BLaER1 (cell line): ENCODE data around the gene AIF1.
A peak's percentile ranks its signal among the peaks of the same experiment; 100 is the strongest.

Source experiments
- H3K27ac ChIP-seq: shearing (Covaris generic); formaldehyde crosslinking; 2 replicates; pipeline ENCODE4 v1.8.1; 2022
- H3K27me3 ChIP-seq: shearing (Covaris generic); formaldehyde crosslinking; 2 replicates; pipeline ENCODE4 v1.8.1; 2022
- H3K36me3 ChIP-seq: shearing (Covaris generic); formaldehyde crosslinking; 2 replicates; pipeline ENCODE4 v1.8.1; 2022
- H3K4me1 ChIP-seq: shearing (Covaris generic); formaldehyde crosslinking; 2 replicates; pipeline ENCODE4 v1.8.1; 2022
- H3K4me2 ChIP-seq: shearing (Covaris generic); formaldehyde crosslinking; 2 replicates; pipeline ENCODE4 v1.8.1; 2022
- H3K4me3 ChIP-seq: shearing (Covaris generic); formaldehyde crosslinking; 2 replicates; pipeline ENCODE4 v1.8.1; 2022
- H3K9ac ChIP-seq: shearing (Covaris generic); formaldehyde crosslinking; 2 replicates; pipeline ENCODE4 v1.8.1; 2022
- H3K9me3 ChIP-seq: shearing (Covaris generic); formaldehyde crosslinking; 2 replicates; pipeline ENCODE4 v1.8.1; 2022
- H4K20me1 ChIP-seq: shearing (Covaris generic); formaldehyde crosslinking; 2 replicates; pipeline ENCODE4 v1.8.1; 2022
- Cebpa-rat ChIP-seq: shearing (Covaris generic); IDR thresholded peaks from 2 replicates; pipeline ENCODE4 v1.8.1; 2022

The AIF1 gene

GRCh38 chr6:31592396-31592771 lies 22.6 kb upstream of the AIF1 start:
- no peaks in the 10 kb centered on the region for H3K27me3 ChIP-seq
- no peak overlapping the region for H3K4me3 ChIP-seq
- peak overlapping the region; percentile 59 for H3K4me2 ChIP-seq
- H3K9ac ChIP-seq: no peak overlapping the region
- H3K27ac ChIP-seq: peak overlapping the region; percentile 59; the same call in 1 of the 2 replicates
- H3K4me1 ChIP-seq: peaks cover 47% of the 10 kb centered on the region
- TF ChIP-seq Cebpa-rat: no peak
- peaks cover 13% of the 10 kb centered on the region for H3K9me3 ChIP-seq
- H3K36me3 ChIP-seq: no peaks in the 10 kb centered on the region
- no peaks in the 10 kb centered on the region for H4K20me1 ChIP-seq

DNA sequence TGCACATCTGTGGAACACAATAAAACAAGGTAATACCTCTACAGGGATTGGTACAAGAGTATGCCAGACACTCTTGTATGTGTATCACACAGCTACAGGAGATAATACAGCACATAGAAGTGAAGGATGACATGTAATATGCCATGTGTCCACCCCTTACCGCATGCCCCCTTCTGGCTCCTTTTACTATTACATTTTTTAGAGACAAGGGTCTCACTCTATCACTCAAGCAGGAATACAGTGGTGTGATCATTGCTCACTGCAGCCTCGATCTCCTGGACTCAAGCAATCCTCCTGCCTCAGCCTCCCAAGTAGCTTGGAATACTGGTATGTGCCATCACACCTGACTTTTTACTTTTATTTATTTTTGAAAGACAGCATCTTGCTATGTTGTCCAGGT lies 18.0 kb upstream of the AIF1 start:
- H3K4me2 ChIP-seq: no peak overlapping the region
- no peak overlapping the region for H3K9ac ChIP-seq
- peaks cover 13% of the 10 kb centered on the region for H3K9me3 ChIP-seq
- H3K4me1 ChIP-seq: peaks cover 51% of the 10 kb centered on the region
- H3K36me3 ChIP-seq: no peaks in the 10 kb centered on the region
- no peak overlapping the region for H3K27ac ChIP-seq
- no peak overlapping the region for H3K4me3 ChIP-seq
- H4K20me1 ChIP-seq: no peaks in the 10 kb centered on the region
- H3K27me3 ChIP-seq: no peaks in the 10 kb centered on the region
- TF ChIP-seq Cebpa-rat: no peak

- Histone ChIP-seq H3K4me3 (no peak overlapping the region), H4K20me1 (no peaks in the 10 kb centered on the region), H3K4me1 (peaks cover 9% of the 10 kb centered on the region; the same call in 1 of the 2 replicates), H3K9ac (no peak overlapping the region), H3K27me3 (no peaks in the 10 kb centered on the region), H3K27ac (no peak overlapping the region), H3K4me2 (no peak overlapping the region), H3K9me3 (no peaks in the 10 kb centered on the region), H3K36me3 (no peaks in the 10 kb centered on the region)
- TF ChIP-seq Cebpa-rat: no peak
Observed at GRCh38 chr6:31607317-31607716, 7.7 kb upstream of the AIF1 start.

- Histone ChIP-seq H3K27ac (no peak overlapping the region), H4K20me1 (no peaks in the 10 kb centered on the region), H3K4me1 (peaks cover 16% of the 10 kb centered on the region), H3K9me3 (no peaks in the 10 kb centered on the region), H3K4me3 (no peak overlapping the region), H3K36me3 (no peaks in the 10 kb centered on the region), H3K27me3 (no peaks in the 10 kb centered on the region), H3K9ac (no peak overlapping the region), H3K4me2 (no peak overlapping the region)
- no peak for TF ChIP-seq Cebpa-rat
Observed at GRCh38 chr6:31609519-31610406, 5.3 kb upstream of the AIF1 start.

- H3K27me3 ChIP-seq: no peaks in the 10 kb centered on the region
- H3K36me3 ChIP-seq: no peaks in the 10 kb centered on the region
- H3K9ac ChIP-seq: no peak overlapping the region
- no peaks in the 10 kb centered on the region for H3K9me3 ChIP-seq
- no peak overlapping the region for H3K4me3 ChIP-seq
- no peak overlapping the region for H3K27ac ChIP-seq
- H4K20me1 ChIP-seq: no peaks in the 10 kb centered on the region
- no peak for TF ChIP-seq Cebpa-rat
- H3K4me2 ChIP-seq: no peak overlapping the region
- H3K4me1 ChIP-seq: peaks cover 28% of the 10 kb centered on the region
Observed at GRCh38 chr6:31610968-31611367, 4.1 kb upstream of the AIF1 start.

GRCh38 chr6:31614075-31614619 lies 887 bp upstream of the AIF1 start:
- H3K27me3 ChIP-seq: no peaks in the 10 kb centered on the region
- H4K20me1 ChIP-seq: no peaks in the 10 kb centered on the region
- H3K27ac ChIP-seq: no peak overlapping the region
- no peak for TF ChIP-seq Cebpa-rat
- no peaks in the 10 kb centered on the region for H3K36me3 ChIP-seq
- 0 out of 2 replicates have a peak overlapping the region, but pooled peaks have one; percentile 72 for H3K4me2 ChIP-seq
- no peak overlapping the region for H3K9ac ChIP-seq
- H3K4me3 ChIP-seq: no peak overlapping the region
- H3K4me1 ChIP-seq: peaks cover 26% of the 10 kb centered on the region
- no peaks in the 10 kb centered on the region for H3K9me3 ChIP-seq

GRCh38 chr6:31615748-31616147 lies 714 bp downstream of the AIF1 start:
- H3K4me2 ChIP-seq: peak overlapping the region; percentile 72
- 0 out of 2 replicates have a peak overlapping the region, but pooled peaks have one; percentile 29 for H3K9ac ChIP-seq
- TF ChIP-seq Cebpa-rat: no peak
- H3K4me1 ChIP-seq: peaks cover 26% of the 10 kb centered on the region
- H3K27me3 ChIP-seq: no peaks in the 10 kb centered on the region
- no peaks in the 10 kb centered on the region for H3K36me3 ChIP-seq
- no peaks in the 10 kb centered on the region for H4K20me1 ChIP-seq
- peak overlapping the region; percentile 45 for H3K27ac ChIP-seq
- H3K4me3 ChIP-seq: no peak overlapping the region; the same call in 1 of the 2 replicates
- H3K9me3 ChIP-seq: no peaks in the 10 kb centered on the region

DNA sequence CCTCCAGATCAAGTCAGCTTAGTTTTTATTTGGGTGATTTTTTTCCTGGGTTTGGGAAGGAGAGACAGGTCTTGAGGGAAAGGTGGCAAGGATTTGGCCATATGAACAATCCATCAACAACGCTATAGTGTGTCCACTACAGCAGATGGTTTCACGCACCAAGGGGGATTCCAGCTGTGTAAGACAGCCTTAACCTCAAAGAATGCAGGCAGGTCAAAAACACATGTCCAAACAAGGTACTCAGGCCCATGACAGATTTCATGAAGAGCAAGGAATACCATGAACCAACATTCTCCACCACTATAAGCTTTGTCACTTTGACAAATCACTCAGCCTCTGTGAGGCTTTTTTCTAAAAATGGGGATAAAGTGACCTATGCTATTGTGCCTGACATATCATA lies 2.0 kb downstream of the AIF1 start:
- H3K4me1 ChIP-seq: peaks cover 32% of the 10 kb centered on the region
- no peaks in the 10 kb centered on the region for H3K9me3 ChIP-seq
- no peak overlapping the region for H3K27ac ChIP-seq
- H3K27me3 ChIP-seq: no peaks in the 10 kb centered on the region
- H3K4me2 ChIP-seq: no peak overlapping the region
- peaks cover 5% of the 10 kb centered on the region; the same call in 1 of the 2 replicates for H3K36me3 ChIP-seq
- H4K20me1 ChIP-seq: peaks cover 11% of the 10 kb centered on the region
- H3K9ac ChIP-seq: no peak overlapping the region
- H3K4me3 ChIP-seq: no peak overlapping the region
- no peak for TF ChIP-seq Cebpa-rat

DNA sequence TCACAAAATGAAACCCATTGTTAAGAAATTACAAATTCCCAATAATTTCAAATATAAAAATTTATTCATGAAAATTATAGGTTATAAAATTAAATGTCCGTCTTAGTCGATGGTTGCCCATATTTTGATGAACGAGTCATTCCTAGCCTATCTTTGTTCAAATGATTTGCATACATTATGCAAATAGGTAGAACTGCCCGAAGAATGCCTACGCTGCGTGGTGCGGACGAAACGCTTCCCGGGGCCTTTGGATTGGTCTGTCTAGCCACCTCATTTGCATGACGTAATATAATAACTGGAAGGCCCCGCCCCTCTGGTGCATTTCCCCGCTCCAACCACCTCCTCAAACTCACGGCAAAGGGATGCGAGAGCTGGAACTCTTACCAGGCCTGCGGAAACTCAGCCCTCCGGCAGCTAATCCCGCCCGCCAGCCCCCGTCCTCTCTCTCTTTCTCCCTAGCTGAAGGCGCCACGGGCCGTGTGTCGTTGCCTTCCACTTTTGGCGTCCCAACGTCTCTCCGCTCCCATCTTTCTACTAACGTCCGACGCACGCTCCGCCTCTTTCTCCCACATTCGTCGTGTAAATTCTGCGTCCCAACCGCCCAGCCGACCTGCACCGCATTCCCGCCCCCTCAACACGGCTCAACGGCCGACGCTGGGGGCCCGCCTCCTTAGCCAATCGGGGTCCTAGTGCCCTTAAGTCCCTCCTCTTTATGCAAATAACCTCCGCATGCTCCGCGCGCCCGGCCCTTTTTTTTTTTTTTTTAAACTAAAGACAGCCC lies 5.0 kb downstream of the AIF1 start:
- Histone ChIP-seq H3K4me1 (peaks cover 37% of the 10 kb centered on the region), H3K27me3 (no peaks in the 10 kb centered on the region), H3K36me3 (peaks cover 35% of the 10 kb centered on the region), H4K20me1 (peaks cover 41% of the 10 kb centered on the region), H3K9me3 (no peaks in the 10 kb centered on the region), H3K9ac (peak overlapping the region; percentile 90), H3K27ac (peak overlapping the region; percentile 96), H3K4me3 (peak overlapping the region; percentile 98), H3K4me2 (peak overlapping the region; percentile 50)
- no peak for TF ChIP-seq Cebpa-rat
